Measurements from ENCODE around the gene SLC51B. TPM values are rescaled to one million over a fixed set of nuclear protein-coding genes. Genes with fewer than 3 reads are reported as not detected.

The SLC51B gene
- total RNA-seq, 1 experiment from 2014 or later, result not detected

DNA sequence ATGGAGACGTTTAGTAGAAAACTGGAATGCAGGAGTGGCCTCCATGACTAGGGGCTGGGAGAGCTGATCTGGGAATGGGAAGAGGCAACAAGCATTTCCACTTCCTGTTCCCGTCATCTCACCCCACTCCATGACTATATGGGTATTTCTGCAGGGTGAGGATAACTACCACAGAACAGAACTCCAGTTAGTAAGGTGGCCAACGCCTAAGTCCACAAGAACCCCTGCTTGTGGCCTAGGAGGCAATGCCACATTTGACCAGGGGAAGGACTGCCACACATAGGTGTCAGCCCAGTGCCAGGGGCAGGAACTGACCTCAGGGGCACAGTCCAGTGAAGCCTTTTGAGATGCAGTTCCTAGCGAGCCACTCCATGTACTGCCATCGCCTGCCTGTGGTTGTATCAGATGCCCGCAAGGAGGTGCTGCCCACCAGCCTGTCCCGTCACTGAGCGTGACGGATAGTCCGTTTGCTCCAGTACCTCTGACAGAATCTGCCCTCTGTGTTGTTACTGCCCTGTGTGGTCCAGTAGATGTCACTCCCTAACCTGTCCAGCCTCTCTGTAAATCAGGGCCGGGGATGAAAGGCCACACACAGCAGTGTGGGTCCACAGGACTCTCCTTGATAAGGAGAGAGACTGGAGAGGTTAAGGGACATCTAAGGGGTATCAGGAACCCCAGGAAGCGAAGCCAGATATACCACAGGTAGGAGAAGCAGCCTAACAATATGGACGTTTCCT is 12.2 kb upstream of the SLC51B start:
- H3K79me2 ChIP-seq (ENCODE audit: insufficient read depth, low read length), result peaks cover 12% of the 10 kb centered on the region
- H3K4me3 ChIP-seq (replicated peaks in 1 of 2; ENCODE audit: low read depth in 1 of 2, low read length in 2 of 2), result no peak overlapping the region
- H4K20me1 ChIP-seq (ENCODE audit: insufficient read depth), result no peaks in the 10 kb centered on the region
- intact Hi-C loops (cut with micrococcal nuclease), result loop anchor here (1.0 to 5.0 kb wide), 8 partner anchors 22 to 352 kb away; partner anchors contain the start of genes CLPX, PIF1 and RNU5B-1
- DNase-seq (ENCODE audit: low read depth, low spot score), result peak; percentile 89
- RAD21 ChIA-PET (ENCODE audit: low non-redundant PET in 1 of 2, low total read pairs in 2 of 2, uncharacterized antibody in 2 of 2, unreplicated experiment in 2 of 2), result interaction anchor here in 1 of 2 experiments (1.0 kb wide), 1 partner anchor 272 kb away, joined by 3 read pairs; the partner anchor contains the start of gene RNU5B-1
- peak; percentile 91 for ATAC-seq
- peak overlapping the region; percentile 57 for H3K4me2 ChIP-seq (ENCODE audit: low read length)
- no peak overlapping the region for H3K9ac ChIP-seq (ENCODE audit: low read length)
- peak overlapping the region; percentile 98 for H2AFZ ChIP-seq (ENCODE audit: low read depth, low read length, poor library complexity, severe bottlenecking)
- BruUV-seq (replicated peaks), result no TSS peak
- H3K9me2 ChIP-seq (ENCODE audit: insufficient read depth), result no peaks in the 10 kb centered on the region
- peaks cover 5 to 25% of the 10 kb centered on the region in 2 experiments; a peak in 3 of 4 replicates for H3K4me1 ChIP-seq (ENCODE audit: control insufficient read depth in 1 of 2, insufficient read depth in 2 of 2, low read length in 2 of 2)
- no peaks in the 10 kb centered on the region for H3K27me3 ChIP-seq (ENCODE audit: insufficient read depth, low read length)
- no peak overlapping the region for H3K27ac ChIP-seq (ENCODE audit: low read depth, low read length)
- CTCF ChIA-PET, result interaction anchor here (0.9 to 1.8 kb wide), 9 partner anchors 22 to 198 kb away, joined by 3 to 13 read pairs (median 5); partner anchors contain the start of gene CLPX
- POLR2A ChIA-PET, result interaction anchor here (2.4 kb wide), 1 partner anchor 272 kb away, joined by 9 read pairs; the partner anchor contains the start of gene RNU5B-1
- H3K36me3 ChIP-seq (ENCODE audit: control insufficient read depth in 1 of 2, insufficient read depth in 2 of 2, low read length in 2 of 2), result no peaks in the 10 kb centered on the region
- H3K9me3 ChIP-seq (ENCODE audit: control insufficient read depth in 1 of 2, insufficient read depth in 1 of 2, low read depth in 1 of 2, low read length in 2 of 2), result no peaks in the 10 kb centered on the region
- TF ChIP-seq, protein P1, sequence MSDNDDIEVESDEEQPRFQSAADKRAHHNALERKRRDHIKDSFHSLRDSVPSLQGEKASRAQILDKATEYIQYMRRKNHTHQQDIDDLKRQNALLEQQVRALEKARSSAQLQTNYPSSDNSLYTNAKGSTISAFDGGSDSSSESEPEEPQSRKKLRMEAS (IDR thresholded peaks at IDR 0.05), result no peak
- TF ChIP-seq CEBPB (IDR thresholded peaks at IDR 0.05; ENCODE audit: low read depth) (no peak), POLR2AphosphoS5 (IDR thresholded peaks at IDR 0.05; ENCODE audit: low read depth, low read length) (peak; percentile 41; the same call in 1 of the 2 replicates), EZH2 (IDR thresholded peaks at IDR 0.05) (no peak), JUND (IDR thresholded peaks at IDR 0.05) (no peak), ELF1 (IDR thresholded peaks at IDR 0.05; ENCODE audit: borderline replicate concordance, low read depth) (no peak), EGR1 (IDR thresholded peaks at IDR 0.05; ENCODE audit: low read depth) (no peak), CBX3 (IDR thresholded peaks at IDR 0.05; ENCODE audit: low read depth) (peak; percentile 6; the same call in 1 of the 2 replicates), ZFX (IDR thresholded peaks at IDR 0.05) (no peak), SRF (IDR thresholded peaks at IDR 0.05; ENCODE audit: low read depth) (no peak), TCF7L2 (IDR thresholded peaks at IDR 0.05; ENCODE audit: borderline replicate concordance, extremely low read depth, insufficient read depth, insufficient read length) (peak; percentile 45), YY1 (IDR thresholded peaks at IDR 0.05; ENCODE audit: extremely low read depth, insufficient replicate concordance, low read depth, low read length) (peak; percentile 58), SIN3A (IDR thresholded peaks at IDR 0.05; ENCODE audit: low read depth) (no peak), FOSL1 (IDR thresholded peaks at IDR 0.05; ENCODE audit: low read depth) (no peak)
- TF ChIP-seq, protein P2, sequence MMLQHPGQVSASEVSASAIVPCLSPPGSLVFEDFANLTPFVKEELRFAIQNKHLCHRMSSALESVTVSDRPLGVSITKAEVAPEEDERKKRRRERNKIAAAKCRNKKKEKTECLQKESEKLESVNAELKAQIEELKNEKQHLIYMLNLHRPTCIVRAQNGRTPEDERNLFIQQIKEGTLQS (IDR thresholded peaks at IDR 0.05), result no peak
- TF ChIP-seq, protein P3, sequence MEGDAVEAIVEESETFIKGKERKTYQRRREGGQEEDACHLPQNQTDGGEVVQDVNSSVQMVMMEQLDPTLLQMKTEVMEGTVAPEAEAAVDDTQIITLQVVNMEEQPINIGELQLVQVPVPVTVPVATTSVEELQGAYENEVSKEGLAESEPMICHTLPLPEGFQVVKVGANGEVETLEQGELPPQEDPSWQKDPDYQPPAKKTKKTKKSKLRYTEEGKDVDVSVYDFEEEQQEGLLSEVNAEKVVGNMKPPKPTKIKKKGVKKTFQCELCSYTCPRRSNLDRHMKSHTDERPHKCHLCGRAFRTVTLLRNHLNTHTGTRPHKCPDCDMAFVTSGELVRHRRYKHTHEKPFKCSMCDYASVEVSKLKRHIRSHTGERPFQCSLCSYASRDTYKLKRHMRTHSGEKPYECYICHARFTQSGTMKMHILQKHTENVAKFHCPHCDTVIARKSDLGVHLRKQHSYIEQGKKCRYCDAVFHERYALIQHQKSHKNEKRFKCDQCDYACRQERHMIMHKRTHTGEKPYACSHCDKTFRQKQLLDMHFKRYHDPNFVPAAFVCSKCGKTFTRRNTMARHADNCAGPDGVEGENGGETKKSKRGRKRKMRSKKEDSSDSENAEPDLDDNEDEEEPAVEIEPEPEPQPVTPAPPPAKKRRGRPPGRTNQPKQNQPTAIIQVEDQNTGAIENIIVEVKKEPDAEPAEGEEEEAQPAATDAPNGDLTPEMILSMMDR (IDR thresholded peaks at IDR 0.05 in 2 of 3, conservative IDR thresholded peaks at IDR 0.05 in 1 of 3; ENCODE audit: borderline replicate concordance in 1 of 3, insufficient read depth in 1 of 3, low read depth in 2 of 3, low read length in 2 of 3), result peak; percentile 94 to 98 (median 95)
- TF ChIP-seq, protein P4, sequence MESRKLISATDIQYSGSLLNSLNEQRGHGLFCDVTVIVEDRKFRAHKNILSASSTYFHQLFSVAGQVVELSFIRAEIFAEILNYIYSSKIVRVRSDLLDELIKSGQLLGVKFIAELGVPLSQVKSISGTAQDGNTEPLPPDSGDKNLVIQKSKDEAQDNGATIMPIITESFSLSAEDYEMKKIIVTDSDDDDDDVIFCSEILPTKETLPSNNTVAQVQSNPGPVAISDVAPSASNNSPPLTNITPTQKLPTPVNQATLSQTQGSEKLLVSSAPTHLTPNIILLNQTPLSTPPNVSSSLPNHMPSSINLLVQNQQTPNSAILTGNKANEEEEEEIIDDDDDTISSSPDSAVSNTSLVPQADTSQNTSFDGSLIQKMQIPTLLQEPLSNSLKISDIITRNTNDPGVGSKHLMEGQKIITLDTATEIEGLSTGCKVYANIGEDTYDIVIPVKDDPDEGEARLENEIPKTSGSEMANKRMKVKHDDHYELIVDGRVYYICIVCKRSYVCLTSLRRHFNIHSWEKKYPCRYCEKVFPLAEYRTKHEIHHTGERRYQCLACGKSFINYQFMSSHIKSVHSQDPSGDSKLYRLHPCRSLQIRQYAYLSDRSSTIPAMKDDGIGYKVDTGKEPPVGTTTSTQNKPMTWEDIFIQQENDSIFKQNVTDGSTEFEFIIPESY (IDR thresholded peaks at IDR 0.05; ENCODE audit: extremely low read depth, insufficient replicate concordance, low read length), result no peak
- TF ChIP-seq, protein P5, sequence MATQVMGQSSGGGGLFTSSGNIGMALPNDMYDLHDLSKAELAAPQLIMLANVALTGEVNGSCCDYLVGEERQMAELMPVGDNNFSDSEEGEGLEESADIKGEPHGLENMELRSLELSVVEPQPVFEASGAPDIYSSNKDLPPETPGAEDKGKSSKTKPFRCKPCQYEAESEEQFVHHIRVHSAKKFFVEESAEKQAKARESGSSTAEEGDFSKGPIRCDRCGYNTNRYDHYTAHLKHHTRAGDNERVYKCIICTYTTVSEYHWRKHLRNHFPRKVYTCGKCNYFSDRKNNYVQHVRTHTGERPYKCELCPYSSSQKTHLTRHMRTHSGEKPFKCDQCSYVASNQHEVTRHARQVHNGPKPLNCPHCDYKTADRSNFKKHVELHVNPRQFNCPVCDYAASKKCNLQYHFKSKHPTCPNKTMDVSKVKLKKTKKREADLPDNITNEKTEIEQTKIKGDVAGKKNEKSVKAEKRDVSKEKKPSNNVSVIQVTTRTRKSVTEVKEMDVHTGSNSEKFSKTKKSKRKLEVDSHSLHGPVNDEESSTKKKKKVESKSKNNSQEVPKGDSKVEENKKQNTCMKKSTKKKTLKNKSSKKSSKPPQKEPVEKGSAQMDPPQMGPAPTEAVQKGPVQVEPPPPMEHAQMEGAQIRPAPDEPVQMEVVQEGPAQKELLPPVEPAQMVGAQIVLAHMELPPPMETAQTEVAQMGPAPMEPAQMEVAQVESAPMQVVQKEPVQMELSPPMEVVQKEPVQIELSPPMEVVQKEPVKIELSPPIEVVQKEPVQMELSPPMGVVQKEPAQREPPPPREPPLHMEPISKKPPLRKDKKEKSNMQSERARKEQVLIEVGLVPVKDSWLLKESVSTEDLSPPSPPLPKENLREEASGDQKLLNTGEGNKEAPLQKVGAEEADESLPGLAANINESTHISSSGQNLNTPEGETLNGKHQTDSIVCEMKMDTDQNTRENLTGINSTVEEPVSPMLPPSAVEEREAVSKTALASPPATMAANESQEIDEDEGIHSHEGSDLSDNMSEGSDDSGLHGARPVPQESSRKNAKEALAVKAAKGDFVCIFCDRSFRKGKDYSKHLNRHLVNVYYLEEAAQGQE (IDR thresholded peaks at IDR 0.05; ENCODE audit: low read depth), result no peak

Data from HCT116 (cell line).